ENCODE measurements around the gene POLDIP2.

DNA sequence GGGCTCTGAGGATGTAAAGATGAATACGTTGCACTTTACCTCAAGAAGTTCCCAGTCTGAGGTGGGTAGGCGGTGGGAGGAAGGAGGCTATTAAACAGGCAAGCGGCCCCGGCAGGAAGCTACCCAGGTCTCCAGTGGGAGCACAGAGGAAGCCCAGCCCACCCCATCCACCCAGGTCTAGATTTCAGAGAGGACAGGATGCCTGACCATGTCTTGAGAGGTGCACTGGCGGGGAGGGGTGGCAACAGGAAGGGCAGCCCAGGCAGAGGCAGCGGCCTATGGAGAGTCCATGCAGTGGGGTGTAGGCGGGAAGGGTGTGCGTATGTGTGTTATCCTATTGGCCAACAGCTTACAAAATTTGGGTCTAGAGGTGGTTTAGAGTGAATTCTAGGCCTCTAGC lies 28.1 kb upstream of the POLDIP2 start:
- TF ChIP-seq, protein P1, sequence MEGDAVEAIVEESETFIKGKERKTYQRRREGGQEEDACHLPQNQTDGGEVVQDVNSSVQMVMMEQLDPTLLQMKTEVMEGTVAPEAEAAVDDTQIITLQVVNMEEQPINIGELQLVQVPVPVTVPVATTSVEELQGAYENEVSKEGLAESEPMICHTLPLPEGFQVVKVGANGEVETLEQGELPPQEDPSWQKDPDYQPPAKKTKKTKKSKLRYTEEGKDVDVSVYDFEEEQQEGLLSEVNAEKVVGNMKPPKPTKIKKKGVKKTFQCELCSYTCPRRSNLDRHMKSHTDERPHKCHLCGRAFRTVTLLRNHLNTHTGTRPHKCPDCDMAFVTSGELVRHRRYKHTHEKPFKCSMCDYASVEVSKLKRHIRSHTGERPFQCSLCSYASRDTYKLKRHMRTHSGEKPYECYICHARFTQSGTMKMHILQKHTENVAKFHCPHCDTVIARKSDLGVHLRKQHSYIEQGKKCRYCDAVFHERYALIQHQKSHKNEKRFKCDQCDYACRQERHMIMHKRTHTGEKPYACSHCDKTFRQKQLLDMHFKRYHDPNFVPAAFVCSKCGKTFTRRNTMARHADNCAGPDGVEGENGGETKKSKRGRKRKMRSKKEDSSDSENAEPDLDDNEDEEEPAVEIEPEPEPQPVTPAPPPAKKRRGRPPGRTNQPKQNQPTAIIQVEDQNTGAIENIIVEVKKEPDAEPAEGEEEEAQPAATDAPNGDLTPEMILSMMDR (IDR thresholded peaks at IDR 0.05), result no peak
- no peak for TF ChIP-seq ZFX (IDR thresholded peaks at IDR 0.05; ENCODE audit: borderline replicate concordance)

Measured in 22Rv1 (cell line).